ENCODE results near the gene KCNJ2.

DNA sequence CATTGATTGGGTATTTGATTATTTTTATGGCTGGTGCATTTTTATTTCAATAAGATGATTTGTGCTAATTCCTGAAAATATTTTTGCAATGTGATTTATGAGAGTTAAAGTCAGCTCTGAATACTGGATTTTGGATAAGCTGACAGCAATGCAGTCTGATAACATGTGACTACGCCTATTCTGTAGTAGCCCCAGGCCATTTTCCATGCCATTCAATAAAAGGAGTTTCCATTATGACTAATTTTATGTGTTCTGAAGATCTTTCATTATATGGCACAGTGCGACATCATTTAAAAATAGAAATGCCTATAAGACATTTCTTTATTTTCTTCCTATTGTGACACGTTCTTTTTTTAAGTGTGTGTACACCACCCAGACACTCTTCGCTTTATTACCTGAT lies 46.3 kb downstream of the KCNJ2 start:
- TF ChIP-seq POLR2AphosphoS5 (IDR thresholded peaks at IDR 0.05; ENCODE audit: borderline replicate concordance, low read depth, low read length) (no peak), EZH2 (IDR thresholded peaks at IDR 0.05) (no peak)
